AML-193 (cell line): ENCODE results near the gene CELF4.
"Not testable (repeated sequence)": the region's sequence is repeated elsewhere in the genome, so short reads cannot be mapped to it uniquely, and the experiment has no call there.

Experiments
- DNase-seq, 2 experiments: peaks; one replicate each; lab custom pipeline; 2025; lab: John Stamatoyannopoulos, UW

Gene CELF4

GRCh38 chr18:37464257-37464656 is 101.3 kb downstream of the CELF4 start:
- no peak for DNase-seq

DNA sequence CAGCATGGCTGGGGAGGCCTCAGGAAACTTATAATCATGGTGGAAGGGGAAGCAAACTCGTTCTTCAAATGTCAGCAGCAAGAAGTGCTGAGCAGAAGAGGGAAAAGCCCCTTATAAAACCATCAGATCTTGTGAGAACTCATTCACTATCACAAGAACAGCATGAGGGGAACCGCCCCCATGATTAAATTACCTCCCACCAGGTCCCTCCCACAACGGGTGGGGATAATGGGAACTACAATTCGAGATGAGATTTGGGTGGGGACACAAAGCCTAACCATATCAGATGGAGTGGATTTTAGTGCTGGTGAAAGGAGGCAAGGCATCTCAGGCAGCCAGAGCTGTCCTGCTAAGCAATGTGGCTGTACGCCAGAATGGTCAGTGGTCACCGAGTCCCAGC is 104.3 kb downstream of the CELF4 start:
- not testable (repeated sequence) for DNase-seq

- DNase-seq = no peak
Measured at GRCh38 chr18:37460604-37461003, 105.0 kb downstream of the CELF4 start.

- DNase-seq = no peak
Measured at GRCh38 chr18:37458697-37459096, 106.9 kb downstream of the CELF4 start.

DNA sequence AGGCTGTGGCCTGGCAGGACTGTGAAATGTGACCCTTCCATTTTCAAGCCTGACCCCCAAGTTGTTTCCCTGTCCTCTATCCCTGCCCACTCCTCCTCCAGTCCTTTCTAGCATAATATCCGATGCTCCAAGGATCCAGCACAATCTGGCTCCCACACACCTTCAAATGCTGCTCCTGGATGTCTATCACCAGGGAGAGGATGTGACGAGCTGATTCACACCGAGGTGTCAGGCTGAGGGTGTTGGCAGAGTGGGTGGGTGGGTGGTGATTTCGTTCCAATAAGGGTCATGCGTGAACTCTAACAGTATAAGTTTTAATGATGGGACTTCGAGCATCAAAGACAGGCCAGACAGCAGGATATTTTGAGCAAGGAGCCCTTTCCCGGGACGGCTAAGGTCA is 107.8 kb downstream of the CELF4 start:
- no peak for DNase-seq

- no peak for DNase-seq
Measured at GRCh38 chr18:37457341-37457740, 108.3 kb downstream of the CELF4 start.

- no peak for DNase-seq
Measured at GRCh38 chr18:37456873-37457272, 108.7 kb downstream of the CELF4 start.

DNA sequence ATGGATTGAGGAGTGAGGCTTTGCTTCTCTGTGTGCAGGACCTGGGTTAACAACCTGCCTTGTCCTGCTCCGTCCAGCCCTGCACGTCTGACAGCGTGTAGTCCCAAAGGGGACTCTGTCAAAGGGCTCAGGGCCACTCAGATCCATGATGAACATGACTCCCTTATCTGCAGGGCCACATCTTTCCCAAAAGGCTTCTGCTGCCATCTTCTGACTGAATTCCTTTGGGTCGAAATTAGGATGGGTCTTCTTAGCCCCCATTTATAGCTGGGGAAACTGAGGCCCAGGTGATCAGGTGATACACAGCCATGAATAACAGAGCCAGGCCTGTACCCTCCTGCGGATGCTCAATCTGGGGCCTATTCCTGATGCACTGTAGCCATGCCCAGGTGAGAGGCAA is 109.2 kb downstream of the CELF4 start:
- DNase-seq = no peak

DNA sequence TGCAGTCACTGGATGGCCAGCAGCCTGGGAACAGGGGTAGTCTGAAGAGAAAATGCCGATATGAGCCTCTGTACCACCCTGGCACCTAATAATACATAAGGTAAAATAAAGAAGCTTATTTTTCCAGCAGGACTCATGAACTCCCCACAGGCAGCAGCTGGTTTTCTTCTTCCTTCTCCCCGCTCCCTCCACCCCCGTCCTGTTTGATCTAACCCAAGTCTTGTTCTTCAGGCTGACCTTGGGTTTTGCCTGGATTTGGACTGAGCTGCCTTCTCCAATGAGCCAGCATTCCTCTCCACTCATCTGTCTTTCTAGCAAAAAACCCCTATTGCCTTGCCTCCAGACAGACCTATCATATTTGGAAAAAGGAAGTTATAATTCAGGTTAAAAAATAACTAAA is 111.8 kb downstream of the CELF4 start:
- DNase-seq = no peak

- no peak for DNase-seq
Measured at GRCh38 chr18:37452682-37453385, 112.8 kb downstream of the CELF4 start.

DNA sequence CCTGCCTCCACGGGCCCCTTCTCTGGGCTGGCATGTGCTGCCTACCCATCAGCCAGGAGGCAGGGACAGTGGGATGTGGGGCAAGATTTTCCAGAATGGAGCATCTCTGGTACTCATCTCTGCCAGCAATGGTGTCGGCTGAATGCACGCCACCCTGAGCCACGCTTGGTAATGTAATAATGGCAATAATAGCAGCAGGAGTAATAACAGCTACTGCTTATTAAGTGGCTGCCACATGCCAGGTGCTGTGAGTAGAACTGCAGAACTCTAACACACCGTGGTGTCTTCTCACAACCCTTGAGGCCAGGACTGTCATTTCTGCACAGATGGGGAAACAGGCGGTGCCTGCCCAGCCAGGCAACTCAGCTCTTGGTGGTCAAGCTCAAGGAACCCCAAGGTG is 113.6 kb downstream of the CELF4 start:
- DNase-seq = no peak

GRCh38 chr18:37451239-37451825 is 114.3 kb downstream of the CELF4 start:
- no peak for DNase-seq

DNA sequence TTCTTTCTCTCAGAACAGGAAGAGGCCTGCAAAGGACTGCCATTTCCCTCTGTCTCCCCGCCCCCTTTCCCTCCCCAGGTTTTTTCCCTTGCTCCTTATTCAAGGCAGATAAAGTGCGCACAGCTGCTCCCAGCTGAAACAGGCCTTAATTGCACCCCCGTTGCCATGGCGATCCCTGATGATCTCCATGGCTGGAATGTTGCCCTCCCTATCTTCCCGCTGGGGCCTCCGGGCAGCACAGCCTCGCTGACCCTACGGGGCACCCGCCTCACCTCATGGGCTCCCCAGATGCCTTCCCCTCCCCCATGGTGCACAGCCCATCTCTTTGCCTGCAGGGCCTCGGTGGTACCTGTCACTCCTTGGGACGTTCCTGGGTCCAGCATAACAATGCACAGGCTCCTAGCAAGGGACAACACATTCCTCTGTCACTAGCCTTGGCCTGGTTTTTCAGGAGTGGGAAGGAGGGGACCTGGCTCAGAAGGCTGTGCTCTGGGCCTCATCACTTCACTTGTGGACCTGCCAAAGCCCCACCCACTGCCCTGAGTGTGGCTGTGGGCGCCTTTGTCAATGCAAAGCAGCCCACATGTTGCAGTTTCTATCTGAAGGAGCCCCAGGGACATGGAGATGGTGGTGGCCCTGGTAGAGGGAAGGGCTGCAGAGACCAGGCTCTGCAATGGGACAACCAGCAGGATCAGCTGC is 115.0 kb downstream of the CELF4 start:
- no peak for DNase-seq

DNA sequence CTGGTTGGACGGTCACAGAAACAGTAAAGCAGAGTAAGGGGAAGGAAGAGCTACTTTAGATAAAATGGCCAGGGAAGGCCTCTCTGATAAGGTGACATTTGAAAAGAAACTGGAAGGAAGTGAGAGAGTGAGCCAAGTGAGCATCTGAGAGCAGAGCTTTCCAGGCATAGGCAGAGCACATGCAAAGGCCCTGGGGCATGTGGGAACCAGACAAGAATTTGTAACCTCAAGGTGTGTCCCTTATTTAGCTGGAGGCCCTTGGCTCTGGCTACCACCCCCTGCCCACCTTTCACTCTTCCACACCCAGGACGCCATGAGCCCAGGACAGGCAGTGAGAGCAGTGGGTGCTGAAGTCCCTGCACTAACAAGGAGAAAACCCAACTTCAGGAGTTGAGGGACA is 116.0 kb downstream of the CELF4 start:
- no peak for DNase-seq

DNA sequence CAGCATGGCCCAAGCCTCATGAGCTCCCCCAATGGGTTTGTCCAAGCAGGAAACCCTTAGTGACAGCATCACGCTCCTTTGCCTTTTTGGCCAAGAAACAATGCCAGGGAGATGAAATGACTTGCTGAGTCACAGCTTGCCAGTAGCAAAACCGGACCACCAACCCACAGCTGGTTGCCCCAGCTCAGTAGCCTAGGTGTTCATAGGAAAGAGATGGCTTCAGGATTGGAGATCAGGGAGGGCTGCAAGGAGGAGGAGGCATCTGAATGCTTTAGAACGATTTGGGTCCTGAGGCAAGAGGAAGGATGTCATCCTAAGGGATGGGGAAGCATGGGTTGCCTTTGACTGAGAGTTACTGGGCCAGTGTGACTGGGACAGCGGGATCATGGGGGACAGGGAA is 116.7 kb downstream of the CELF4 start:
- no peak for DNase-seq

DNA sequence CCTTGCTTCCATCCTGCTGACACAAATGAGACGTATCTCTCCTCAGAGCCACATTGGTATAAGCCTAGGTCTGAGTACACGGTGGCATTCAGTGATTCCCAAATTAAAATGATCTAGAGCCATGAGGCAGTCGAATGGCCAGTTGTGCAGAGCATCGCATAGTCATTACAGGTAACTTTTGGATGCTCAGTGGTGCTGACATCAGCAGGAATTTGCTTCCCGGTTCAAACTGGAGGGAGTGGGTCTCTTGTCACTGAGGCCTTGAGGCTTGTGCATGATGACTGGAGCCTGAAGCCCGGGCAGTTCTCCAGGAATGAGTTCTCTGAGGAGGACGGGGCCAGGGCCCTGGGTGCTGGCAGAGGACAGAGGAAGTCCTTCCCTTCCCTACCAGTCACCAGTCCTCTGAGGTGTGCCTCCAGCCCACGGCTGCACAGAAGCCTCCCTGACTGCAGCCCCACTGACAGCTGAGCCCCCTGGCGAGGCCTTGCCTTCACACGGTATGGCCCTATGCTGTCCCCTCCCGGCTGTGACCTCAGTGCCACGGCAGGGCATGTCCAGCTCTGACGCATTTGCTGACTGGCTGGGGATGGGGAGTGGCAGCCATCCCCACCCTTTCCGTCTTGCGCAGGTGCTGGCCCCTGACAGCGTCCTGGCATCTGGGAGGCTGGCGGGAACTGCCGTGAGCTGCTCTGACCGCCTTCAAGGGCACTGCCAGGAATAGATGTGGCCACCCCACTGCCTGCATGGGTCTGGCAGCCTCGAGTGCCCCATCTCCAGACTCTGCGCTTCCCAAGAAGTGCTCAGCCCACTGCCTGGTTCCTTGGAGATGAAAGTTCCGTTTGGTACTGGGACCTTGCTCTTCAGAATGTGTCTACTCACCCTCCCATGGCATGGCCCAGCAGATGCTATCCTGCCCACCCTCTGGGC is 117.4 kb downstream of the CELF4 start:
- DNase-seq = no peak

- no peak for DNase-seq
Measured at GRCh38 chr18:37445836-37446235, 119.8 kb downstream of the CELF4 start.

GRCh38 chr18:37445368-37445767 is 120.2 kb downstream of the CELF4 start:
- no peak for DNase-seq

DNA sequence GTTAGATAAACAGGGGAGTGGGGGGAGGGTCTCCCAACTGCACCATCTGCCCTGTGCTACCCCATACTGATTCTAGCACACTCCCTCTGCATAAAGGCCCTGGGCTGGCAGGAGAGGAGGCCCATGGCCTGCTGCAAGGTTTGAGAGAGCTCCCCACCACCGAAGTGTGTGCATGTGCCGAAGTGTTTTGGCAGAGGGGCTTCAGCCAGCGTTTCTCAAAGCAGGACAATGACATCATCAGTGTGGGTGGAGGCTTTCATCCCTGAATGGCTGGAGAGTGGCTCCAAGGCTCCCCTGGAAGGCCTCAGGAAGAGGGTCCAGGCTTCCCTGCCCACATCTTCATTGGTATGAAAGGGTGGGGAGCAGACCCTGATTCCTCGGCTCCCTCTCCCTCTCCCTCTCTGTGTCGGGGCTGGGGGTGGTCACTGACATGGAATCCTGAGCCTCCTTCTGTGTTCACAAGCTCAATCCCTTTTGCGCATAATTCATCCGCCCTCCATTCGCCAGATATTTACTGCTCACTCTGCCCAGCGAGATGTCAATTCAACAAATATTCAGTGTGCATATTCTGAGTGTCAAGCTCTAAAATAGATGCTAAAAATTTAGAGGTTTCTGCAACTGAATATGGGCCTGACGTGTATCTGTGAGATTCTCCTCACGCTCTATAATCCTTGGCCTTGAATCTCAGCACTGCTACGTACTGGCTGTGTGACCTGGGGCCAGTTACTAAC is 122.1 kb downstream of the CELF4 start:
- DNase-seq = no peak

DNA sequence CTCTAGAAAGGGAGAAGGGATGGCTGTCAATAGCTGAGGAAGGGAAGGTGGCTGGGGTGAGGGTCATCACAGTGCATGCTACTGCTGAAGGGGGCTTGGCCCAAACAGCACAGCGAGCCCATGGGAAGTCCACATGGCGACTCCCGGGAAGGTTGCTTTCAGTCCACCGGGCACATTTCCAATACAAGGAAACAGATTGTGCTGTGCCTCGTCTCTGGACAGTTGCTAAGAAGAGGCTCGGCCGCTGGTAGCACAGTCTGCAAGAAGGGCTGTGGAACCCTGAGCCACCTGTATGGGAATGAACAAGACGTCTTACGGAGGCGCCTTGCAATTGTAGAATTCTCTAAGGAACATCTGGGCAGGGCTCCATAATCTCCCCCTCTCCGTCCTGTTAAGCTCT is 123.1 kb downstream of the CELF4 start:
- DNase-seq = no peak

GRCh38 chr18:37441821-37442220 is 123.8 kb downstream of the CELF4 start:
- no peak for DNase-seq

DNA sequence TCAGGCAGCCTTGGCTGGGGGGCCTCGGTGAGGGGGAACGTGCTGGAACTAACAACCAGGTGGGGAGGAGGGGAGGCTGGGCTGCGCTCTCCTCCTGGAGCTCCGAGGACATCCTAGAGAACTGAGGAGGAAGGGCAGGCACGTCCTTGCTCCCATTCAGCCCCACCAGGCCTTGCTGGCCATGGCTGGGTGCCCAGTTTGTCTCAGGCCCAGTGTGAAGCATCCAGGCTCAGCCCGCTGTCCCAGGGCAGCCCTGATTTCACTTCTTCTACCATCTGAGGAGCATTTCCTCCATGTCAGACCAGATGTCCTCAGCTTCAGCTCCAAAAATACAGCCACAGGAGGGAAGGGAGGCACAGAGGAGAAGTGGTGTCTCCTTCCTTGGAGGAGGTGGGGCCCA is 125.4 kb downstream of the CELF4 start:
- DNase-seq = no peak
